ENCODE results near the gene INTS11.

- TF ChIP-seq ZFP30 (CRISPR knock-in tag; IDR thresholded peaks at IDR 0.05) (no peak), ESRRG (CRISPR knock-in tag; IDR thresholded peaks at IDR 0.05) (no peak), ZNF70 (CRISPR knock-in tag; IDR thresholded peaks at IDR 0.05) (no peak), ZNF8 (CRISPR knock-in tag; IDR thresholded peaks at IDR 0.05) (no peak), TCF4 (CRISPR knock-in tag; IDR thresholded peaks at IDR 0.05; ENCODE audit: borderline replicate concordance) (no peak), ZFP3 (CRISPR knock-in tag; IDR thresholded peaks at IDR 0.05) (no peak), RARB (CRISPR knock-in tag; IDR thresholded peaks at IDR 0.05) (no peak), PATZ1 (CRISPR knock-in tag; IDR thresholded peaks at IDR 0.05; ENCODE audit: borderline replicate concordance) (no peak), ISL1 (CRISPR knock-in tag; IDR thresholded peaks at IDR 0.05) (no peak), SNAI2 (CRISPR knock-in tag; IDR thresholded peaks at IDR 0.05) (no peak), TSHZ2 (CRISPR knock-in tag; IDR thresholded peaks at IDR 0.05) (no peak)
Observed at GRCh38 chr1:1284221-1285101, 40.0 kb downstream of the INTS11 start.
